BLaER1 (cell line): ENCODE results near the gene KRTCAP3.

Experiments used
- H3K27ac ChIP-seq: shearing (Covaris generic); formaldehyde crosslinking; 2 replicates; pipeline ENCODE4 v1.8.1; 2022
- H3K27me3 ChIP-seq: shearing (Covaris generic); formaldehyde crosslinking; 2 replicates; pipeline ENCODE4 v1.8.1; 2022
- H3K36me3 ChIP-seq: shearing (Covaris generic); formaldehyde crosslinking; 2 replicates; pipeline ENCODE4 v1.8.1; 2022
- H3K4me1 ChIP-seq: shearing (Covaris generic); formaldehyde crosslinking; 2 replicates; pipeline ENCODE4 v1.8.1; 2022
- H3K4me2 ChIP-seq: shearing (Covaris generic); formaldehyde crosslinking; 2 replicates; pipeline ENCODE4 v1.8.1; 2022
- H3K4me3 ChIP-seq: shearing (Covaris generic); formaldehyde crosslinking; 2 replicates; pipeline ENCODE4 v1.8.1; 2022
- H3K9ac ChIP-seq: shearing (Covaris generic); formaldehyde crosslinking; 2 replicates; pipeline ENCODE4 v1.8.1; 2022
- H3K9me3 ChIP-seq: shearing (Covaris generic); formaldehyde crosslinking; 2 replicates; pipeline ENCODE4 v1.8.1; 2022
- H4K20me1 ChIP-seq: shearing (Covaris generic); formaldehyde crosslinking; 2 replicates; pipeline ENCODE4 v1.8.1; 2022
- Cebpa-rat ChIP-seq: shearing (Covaris generic); IDR thresholded peaks from 2 replicates; pipeline ENCODE4 v1.8.1; 2022

KRTCAP3 gene, protein sequence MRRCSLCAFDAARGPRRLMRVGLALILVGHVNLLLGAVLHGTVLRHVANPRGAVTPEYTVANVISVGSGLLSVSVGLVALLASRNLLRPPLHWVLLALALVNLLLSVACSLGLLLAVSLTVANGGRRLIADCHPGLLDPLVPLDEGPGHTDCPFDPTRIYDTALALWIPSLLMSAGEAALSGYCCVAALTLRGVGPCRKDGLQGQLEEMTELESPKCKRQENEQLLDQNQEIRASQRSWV

DNA sequence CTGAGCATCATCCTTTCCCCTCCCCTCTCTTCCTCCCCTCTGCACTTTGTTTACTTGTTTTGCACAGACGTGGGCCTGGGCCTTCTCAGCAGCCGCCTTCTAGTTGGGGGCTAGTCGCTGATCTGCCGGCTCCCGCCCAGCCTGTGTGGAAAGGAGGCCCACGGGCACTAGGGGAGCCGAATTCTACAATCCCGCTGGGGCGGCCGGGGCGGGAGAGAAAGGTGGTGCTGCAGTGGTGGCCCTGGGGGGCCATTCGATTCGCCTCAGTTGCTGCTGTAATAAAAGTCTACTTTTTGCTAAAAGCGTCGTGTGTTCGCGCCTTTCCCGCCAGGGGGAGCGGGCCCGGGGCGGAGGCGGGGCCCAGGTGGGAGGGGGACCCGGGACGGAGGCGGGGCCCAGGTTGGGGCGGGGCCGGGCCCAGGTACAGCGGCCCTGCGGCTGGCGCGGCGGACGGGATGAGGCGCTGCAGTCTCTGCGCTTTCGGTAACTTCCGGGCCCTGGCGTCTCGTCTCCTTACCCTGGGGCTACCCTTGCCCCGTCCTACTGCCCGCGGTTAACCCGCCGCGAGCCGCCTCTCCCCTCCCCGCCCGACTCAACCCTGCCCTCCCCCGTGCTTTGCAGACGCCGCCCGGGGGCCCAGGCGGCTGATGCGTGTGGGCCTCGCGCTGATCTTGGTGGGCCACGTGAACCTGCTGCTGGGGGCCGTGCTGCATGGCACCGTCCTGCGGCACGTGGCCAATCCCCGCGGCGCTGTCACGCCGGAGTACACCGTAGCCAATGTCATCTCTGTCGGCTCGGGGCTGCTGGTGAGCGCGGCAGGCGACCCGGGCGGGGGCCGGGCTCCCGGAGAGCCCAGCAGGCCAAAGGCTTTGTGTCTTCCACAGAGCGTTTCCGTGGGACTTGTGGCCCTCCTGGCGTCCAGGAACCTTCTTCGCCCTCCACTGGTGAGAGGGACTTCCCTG, at the start of gene KRTCAP3:
KRTCAP3 (plus strand) TSS at position 424 of the 962 bp plus-strand sequence; CDS start at position 456, 32 bp downstream.
- TF ChIP-seq Cebpa-rat, result no peak
- Histone ChIP-seq H3K9ac (no peak within 1 kb of the TSS), H3K36me3 (peaks cover 95% of the 10 kb centered on the region), H4K20me1 (peaks cover 27% of the 10 kb centered on the region), H3K27ac (no peak within 1 kb of the TSS), H3K9me3 (no peaks in the 10 kb centered on the region), H3K27me3 (no peaks in the 10 kb centered on the region), H3K4me3 (no peak within 1 kb of the TSS), H3K4me1 (peaks cover 9% of the 10 kb centered on the region), H3K4me2 (no peak within 1 kb of the TSS)

DNA sequence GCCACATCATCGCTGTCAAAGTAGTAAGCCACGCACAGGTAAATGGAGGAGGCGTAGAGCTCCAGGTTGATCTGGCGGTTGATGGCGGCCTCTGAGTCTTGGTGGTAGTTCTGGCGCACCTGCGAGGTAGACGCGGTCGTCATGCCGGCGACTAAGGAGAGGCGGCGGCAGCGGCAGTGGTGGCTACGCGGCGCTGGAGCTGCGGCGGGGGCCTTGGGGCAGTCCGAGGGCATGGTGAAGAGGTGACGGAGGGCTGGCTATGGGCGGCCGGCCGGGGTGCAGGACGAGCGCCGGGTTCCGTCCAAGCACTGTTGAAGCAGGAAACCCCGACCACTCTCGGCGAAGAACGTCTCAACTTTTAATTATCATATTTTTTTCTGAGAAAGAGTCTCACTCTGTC, 49.0 kb upstream of the KRTCAP3 start:
- Histone ChIP-seq H3K4me3 (no peak overlapping the region), H3K4me2 (no peak overlapping the region), H3K9ac (no peak overlapping the region), H4K20me1 (peaks cover 100% of the 10 kb centered on the region), H3K27ac (no peak overlapping the region), H3K27me3 (no peaks in the 10 kb centered on the region), H3K4me1 (no peaks in the 10 kb centered on the region), H3K9me3 (no peaks in the 10 kb centered on the region), H3K36me3 (peaks cover 69% of the 10 kb centered on the region)
- no peak for TF ChIP-seq Cebpa-rat

DNA sequence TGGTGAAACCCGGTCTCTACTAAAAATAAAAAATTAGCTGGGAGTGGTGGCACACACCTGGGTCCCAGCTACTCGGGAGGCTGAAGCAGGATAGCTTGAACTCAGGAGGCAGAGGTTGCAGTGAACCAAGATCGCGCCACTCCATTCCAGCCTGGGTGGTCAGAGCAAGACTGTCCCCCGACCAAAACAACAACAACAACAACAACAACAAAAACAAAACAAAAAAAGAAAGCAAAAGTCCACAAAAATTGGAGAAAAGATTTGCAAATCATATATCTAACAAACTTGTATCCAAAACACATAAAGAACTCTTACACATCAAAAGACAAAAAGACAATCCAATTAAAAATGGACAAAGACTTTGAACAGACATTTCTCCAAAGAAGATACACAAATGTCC, 43.2 kb upstream of the KRTCAP3 start:
- Histone ChIP-seq H3K36me3 (peaks cover 70% of the 10 kb centered on the region), H3K9me3 (0 out of 2 replicates have a peak, but pooled peaks cover 4% of the 10 kb centered on the region), H3K9ac (no peak overlapping the region), H3K4me1 (no peaks in the 10 kb centered on the region), H4K20me1 (peaks cover 100% of the 10 kb centered on the region), H3K4me3 (no peak overlapping the region), H3K27me3 (no peaks in the 10 kb centered on the region), H3K4me2 (no peak overlapping the region), H3K27ac (no peak overlapping the region)
- TF ChIP-seq Cebpa-rat, result no peak

DNA sequence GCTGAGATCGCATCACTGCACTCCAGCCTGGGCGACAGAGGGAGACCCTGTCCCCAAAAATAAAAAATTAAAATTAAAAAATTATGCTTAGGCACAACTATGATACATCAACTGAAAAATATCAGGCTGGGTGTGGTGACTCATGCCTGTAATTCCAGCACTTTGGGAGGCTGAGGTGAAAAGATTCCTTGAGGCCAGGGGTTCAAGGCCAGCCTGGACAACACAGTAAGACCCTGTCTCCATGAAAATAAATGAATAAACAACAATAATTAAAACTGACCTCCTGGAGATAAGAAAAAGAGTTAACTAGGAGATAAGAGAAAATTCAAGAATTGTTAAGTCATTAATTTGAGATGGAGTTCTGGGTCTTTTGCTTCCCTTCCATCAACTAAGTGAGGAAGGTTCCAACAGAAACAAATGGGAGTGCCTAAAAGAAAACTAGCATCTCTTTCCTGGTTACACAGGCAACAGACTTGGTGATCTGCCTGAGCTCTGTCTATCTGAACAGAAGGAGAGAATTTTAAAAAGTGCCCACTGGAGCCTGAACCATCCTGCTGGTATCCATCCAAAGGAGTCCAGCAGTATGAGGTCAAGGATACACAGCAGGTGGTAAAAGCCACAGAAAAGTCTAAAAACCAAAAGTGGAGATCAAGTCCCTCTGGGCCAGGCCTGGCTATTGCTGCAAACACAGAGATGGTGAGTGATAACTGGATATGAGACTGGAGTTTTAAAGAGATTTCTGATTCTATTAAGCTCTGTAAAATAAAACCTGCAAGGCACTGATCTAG, 41.6 kb upstream of the KRTCAP3 start:
- no peak overlapping the region for H3K9ac ChIP-seq
- peaks cover 75% of the 10 kb centered on the region for H3K36me3 ChIP-seq
- H3K4me2 ChIP-seq, result no peak overlapping the region
- no peak overlapping the region for H3K4me3 ChIP-seq
- no peak for TF ChIP-seq Cebpa-rat
- no peaks in the 10 kb centered on the region for H3K4me1 ChIP-seq
- no peaks in the 10 kb centered on the region for H3K27me3 ChIP-seq
- peaks cover 100% of the 10 kb centered on the region for H4K20me1 ChIP-seq
- no peak overlapping the region for H3K27ac ChIP-seq
- H3K9me3 ChIP-seq, result 0 out of 2 replicates have a peak, but pooled peaks cover 4% of the 10 kb centered on the region

DNA sequence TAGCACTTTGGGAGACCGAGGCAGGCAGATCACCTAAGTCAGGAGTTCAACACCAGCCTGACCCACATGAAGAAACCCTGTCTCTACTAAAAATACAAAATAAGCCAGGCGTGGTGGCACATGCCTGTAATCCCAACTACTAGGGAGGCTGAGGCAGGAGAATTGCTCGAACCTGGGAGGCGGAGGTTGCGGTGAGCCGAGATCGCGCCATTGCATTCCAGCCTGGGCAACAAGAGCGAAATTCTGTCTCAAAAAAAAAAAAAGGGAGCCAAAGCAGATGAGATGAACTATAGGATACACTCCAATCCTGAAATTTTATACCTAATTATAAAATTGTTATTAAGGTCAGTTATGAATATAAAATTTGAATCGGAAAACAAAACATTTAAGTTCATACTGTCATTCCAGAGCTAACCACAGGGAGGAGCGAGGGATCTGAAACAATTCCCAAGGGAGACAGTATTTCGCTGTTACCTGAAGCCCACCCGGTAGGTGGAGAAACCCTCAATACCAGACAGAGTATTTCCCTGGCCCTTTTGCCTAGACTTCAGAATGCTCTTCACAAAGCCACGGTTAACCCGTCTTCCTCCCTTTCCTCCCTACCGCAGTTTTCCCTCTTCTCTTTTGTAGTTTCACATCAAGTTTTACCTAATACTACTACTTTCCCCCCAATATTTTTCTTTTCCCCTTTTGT, 34.2 kb upstream of the KRTCAP3 start:
- Histone ChIP-seq H3K36me3 (peaks cover 47% of the 10 kb centered on the region), H3K9ac (peak overlapping the region; percentile 93), H3K27me3 (no peaks in the 10 kb centered on the region), H3K27ac (peak overlapping the region; percentile 92), H4K20me1 (peaks cover 63% of the 10 kb centered on the region), H3K9me3 (no peaks in the 10 kb centered on the region; the same call in 1 of the 2 replicates), H3K4me1 (peaks cover 30% of the 10 kb centered on the region), H3K4me3 (peak overlapping the region; percentile 95), H3K4me2 (peak overlapping the region; percentile 94)
- TF ChIP-seq Cebpa-rat, result no peak

DNA sequence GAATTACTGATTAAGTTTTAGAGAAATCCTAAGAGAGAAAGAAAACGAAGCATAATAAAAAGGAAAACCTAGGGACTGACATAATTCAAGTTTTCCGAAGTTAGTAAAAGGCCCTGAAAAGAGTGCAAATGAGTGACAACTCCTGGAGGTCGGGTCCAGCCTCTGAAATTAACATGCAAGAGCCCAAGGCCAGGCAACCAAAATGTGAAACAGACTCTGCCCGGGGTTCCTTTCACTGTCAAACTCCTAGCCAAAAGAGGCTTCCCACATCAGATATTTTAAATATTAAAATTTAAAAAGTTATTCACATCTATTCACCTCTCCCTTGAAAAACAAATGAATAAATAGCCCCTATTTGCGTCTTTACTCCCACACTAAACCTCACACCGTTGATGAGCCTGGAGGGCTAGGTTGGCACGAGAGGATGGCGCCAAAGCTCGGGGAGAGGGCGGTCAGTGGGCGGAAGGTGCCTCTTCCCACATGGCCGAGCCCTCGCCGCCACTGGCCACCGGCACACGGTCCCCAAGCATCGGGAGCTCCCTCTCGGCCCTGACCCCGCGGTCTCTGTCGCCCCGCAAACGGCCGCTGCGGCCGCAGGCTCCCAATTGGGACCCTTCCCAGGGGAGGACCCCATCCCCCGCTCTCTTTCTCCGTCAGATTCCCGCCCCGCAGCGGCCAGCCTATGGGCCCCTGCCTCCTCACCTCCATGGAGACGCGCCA, 33.4 kb upstream of the KRTCAP3 start:
- Histone ChIP-seq H3K4me1 (peaks cover 30% of the 10 kb centered on the region), H3K4me3 (peak overlapping the region; percentile 95), H3K4me2 (peak overlapping the region; percentile 94), H3K36me3 (peaks cover 38% of the 10 kb centered on the region), H3K9me3 (no peaks in the 10 kb centered on the region; the same call in 1 of the 2 replicates), H3K27me3 (no peaks in the 10 kb centered on the region), H3K9ac (peak overlapping the region; percentile 93), H4K20me1 (peaks cover 55% of the 10 kb centered on the region), H3K27ac (peak overlapping the region; percentile 92)
- no peak for TF ChIP-seq Cebpa-rat

DNA sequence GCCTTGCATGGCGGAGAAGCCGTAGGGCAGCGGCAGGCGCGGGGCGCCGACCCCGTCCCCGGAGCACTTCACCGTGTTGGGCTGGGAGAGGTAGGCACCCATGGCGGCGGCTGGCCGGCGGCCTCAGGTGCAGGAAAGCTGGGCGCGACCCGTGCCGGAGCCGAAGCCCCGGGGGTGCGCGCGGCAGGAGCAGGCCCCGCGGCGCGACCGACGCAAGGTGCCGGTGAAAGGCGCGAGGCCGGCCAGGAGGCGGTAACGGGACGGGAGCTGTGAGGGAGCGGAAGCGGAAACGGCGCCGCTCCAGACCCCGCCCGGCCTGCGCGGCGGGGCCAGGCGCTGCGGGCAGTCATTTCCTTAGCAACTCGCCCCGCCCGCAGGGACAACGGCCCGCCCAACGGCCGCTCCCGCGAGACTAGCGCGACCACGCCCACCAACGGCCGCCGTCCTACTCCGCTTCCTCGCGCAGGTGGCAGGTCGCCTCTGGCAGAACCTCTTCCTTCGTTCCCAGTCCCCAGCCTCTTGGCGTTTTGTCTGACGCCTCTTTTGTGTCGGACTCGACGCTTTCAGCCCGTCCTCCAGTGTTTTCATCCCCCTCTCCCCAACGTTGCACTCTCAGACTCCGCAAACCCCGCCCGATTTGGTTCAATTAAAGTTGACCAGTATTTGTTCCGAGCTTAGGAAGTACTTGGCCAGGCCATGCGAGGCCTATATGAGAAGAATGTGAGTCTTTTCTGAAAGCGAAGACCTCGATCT, 32.7 kb upstream of the KRTCAP3 start, which contains the start of gene PPM1G:
PPM1G (minus strand) TSS at position 271 of the 753 bp plus-strand sequence; CDS start at position 102, 169 bp downstream.
- no peak for TF ChIP-seq Cebpa-rat
- Histone ChIP-seq H3K4me2 (peak within 1 kb of the TSS; percentile 94), H3K9ac (peak within 1 kb of the TSS; percentile 93), H3K4me1 (peaks cover 30% of the 10 kb centered on the region), H3K36me3 (peaks cover 32% of the 10 kb centered on the region), H4K20me1 (peaks cover 48% of the 10 kb centered on the region), H3K9me3 (no peaks in the 10 kb centered on the region; the same call in 1 of the 2 replicates), H3K27me3 (no peaks in the 10 kb centered on the region), H3K4me3 (peak within 1 kb of the TSS; percentile 95), H3K27ac (peak within 1 kb of the TSS; percentile 92)
